Stimulated activated naive CD8-positive, alpha-beta T cell treated with anti-CD3 and anti-CD28 coated beads, Interleukin-15, amount 100 ng/mL, for 72 hours (primary cell): ENCODE measurements around the gene RMRP.

Source experiments
- ATAC-seq: fragments of 150-1000 bp; cut with Tn5 transposase; 2 replicates; pipeline ENCODE4 v1.10.0; 2021; ENCODE audit warnings: mild to moderate bottlenecking, moderate library complexity
- DNase-seq, 2 donors: peaks; one replicate each; pipeline ENCODE4 v3.0.0; 2021 to 2022
- H3K27ac Mint-ChIP-seq, 2 donors: one replicate each; pipeline ENCODE4 v1.8.0; 2022; ENCODE audit warnings: mild to moderate bottlenecking in 2 of 2, mixed read lengths in 2 of 2, moderate library complexity in 2 of 2
- H3K27me3 Mint-ChIP-seq: one replicate; pipeline ENCODE4 v1.8.0; 2022; ENCODE audit warnings: mixed read lengths
- H3K4me1 Mint-ChIP-seq: one replicate; pipeline ENCODE4 v1.8.0; 2022; ENCODE audit warnings: mild to moderate bottlenecking, mixed read lengths
- H3K4me3 Mint-ChIP-seq, 2 donors: one replicate each; pipeline ENCODE4 v1.8.0; 2022; ENCODE audit warnings: mild to moderate bottlenecking in 2 of 2, mixed read lengths in 2 of 2, moderate library complexity in 1 of 2
- H3K9me3 Mint-ChIP-seq, 2 donors: one replicate each; pipeline ENCODE4 v1.8.0; 2022; ENCODE audit warnings: mixed read lengths in 2 of 2

The RMRP gene

GRCh38 chr9:35660966-35661415, 3.2 kb upstream of the RMRP start:
- DNase-seq (no peak), ATAC-seq (no peak)
- Mint-ChIP-seq H3K9me3 (no peaks in the 10 kb centered on the region), H3K4me3 (no peak overlapping the region), H3K27me3 (no peaks in the 10 kb centered on the region), H3K27ac (no peak overlapping the region), H3K4me1 (peaks cover 94% of the 10 kb centered on the region)

- H3K4me3 Mint-ChIP-seq: peak overlapping the region; percentile 76 to 92
- peak overlapping the region in 1 of 2 donors; percentile 87 for H3K27ac Mint-ChIP-seq
- DNase-seq: no peak
Measured at GRCh38 chr9:35659340-35659739, 1.5 kb upstream of the RMRP start.

DNA sequence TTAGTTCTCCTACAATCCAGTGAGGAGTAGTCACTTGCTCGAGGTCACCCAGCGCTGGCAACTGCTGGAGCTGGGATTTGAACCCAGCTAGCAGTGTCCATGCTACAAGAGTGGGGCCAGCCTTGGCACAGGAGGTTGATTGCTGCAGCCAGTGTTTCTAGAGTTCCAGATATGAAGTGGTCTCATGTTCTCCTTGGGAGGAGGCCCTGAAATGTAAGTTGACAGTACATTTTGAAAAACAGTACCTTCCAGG, 1.1 kb upstream of the RMRP start:
- Mint-ChIP-seq H3K4me1 (peaks cover 84% of the 10 kb centered on the region), H3K27ac (peak overlapping the region; percentile 78 to 100), H3K4me3 (peak overlapping the region; percentile 76 to 92), H3K27me3 (no peaks in the 10 kb centered on the region), H3K9me3 (no peaks in the 10 kb centered on the region)
- ATAC-seq: peak; percentile 5
- no peak for DNase-seq

More at GRCh38 chr9:35659340-35659739, 1.5 kb upstream of the RMRP start:
- Mint-ChIP-seq H3K4me1 (peaks cover 84% of the 10 kb centered on the region), H3K9me3 (no peaks in the 10 kb centered on the region), H3K27me3 (no peaks in the 10 kb centered on the region)
- ATAC-seq: no peak

GRCh38 chr9:35658137-35658967, 533 bp upstream of the RMRP start, which contains the start of gene CCDC107:
Gene CCDC107, plus strand, starts transcription at chr9:35658292. Its CDS starts 88 bp downstream, at chr9:35658380.
- H3K4me3 Mint-ChIP-seq: peak within 1 kb of the TSS; percentile 76 to 92
- ATAC-seq (peak; percentile 65), DNase-seq (peak; percentile 84 to 86)
- peak within 1 kb of the TSS; percentile 98 to 100 for H3K27ac Mint-ChIP-seq
- H3K27me3 Mint-ChIP-seq: no peaks in the 10 kb centered on the region
- H3K4me1 Mint-ChIP-seq: peaks cover 80% of the 10 kb centered on the region
- H3K9me3 Mint-ChIP-seq: no peaks in the 10 kb centered on the region

DNA sequence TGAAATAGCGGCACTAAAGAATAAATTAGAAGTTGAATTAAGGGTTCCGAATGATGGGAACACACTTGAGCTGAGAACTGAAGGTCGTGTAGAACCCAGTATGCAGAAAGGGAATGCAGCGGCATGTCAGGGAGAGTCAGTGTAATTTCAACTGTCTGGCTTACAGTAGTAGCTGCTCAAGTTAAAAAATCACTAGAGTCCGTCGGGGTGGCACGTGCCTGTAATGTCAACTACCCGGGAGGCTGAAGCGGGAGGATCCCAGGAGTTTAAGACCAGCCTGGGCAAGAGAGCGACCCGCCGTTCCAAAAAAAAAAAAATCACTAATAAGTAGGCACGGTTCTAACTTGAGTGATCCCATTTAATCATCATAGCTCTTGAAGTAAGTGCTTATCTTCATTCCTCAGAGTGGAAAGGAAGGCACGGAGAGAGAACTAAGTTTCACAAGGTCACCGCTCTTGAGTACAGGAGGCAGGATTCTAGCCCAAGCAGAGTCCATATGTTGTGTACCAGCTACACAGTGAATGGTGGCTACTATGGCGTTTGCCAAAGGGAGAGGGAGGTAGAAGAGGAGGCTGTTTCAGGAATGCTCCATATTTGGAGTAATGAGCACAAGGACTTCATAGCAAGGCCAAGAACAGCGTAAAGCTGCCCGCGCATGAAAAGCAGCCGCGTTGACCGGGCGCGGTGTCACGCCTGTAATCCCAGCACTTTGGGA, 831 bp downstream of the RMRP start:
- H3K4me3 Mint-ChIP-seq: peak overlapping the region; percentile 76 to 92
- H3K4me1 Mint-ChIP-seq: peaks cover 69% of the 10 kb centered on the region
- peak overlapping the region; percentile 98 to 100 for H3K27ac Mint-ChIP-seq
- DNase-seq: no peak
- H3K9me3 Mint-ChIP-seq: no peaks in the 10 kb centered on the region
- ATAC-seq: no peak
- no peaks in the 10 kb centered on the region for H3K27me3 Mint-ChIP-seq

DNA sequence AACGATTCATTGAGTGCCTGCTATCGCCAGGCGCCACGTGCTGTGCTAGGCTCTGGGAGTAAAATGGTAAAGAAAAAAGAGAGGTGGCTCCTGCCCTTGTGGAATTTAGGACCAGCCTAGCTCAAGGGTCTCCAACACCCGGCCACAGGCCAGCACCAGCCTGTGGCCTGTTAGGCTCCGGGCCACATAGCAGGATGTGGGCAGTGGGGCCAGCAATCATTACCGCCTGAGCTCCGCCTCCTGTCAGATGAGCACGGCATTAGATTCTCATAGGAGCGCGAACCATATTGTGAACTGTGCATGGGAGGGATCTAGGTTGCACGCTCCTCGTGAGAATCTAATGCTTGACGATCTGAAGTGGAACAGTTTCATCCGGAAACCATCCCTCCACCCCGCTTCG, 1.5 kb downstream of the RMRP start:
- Mint-ChIP-seq H3K4me1 (peaks cover 70% of the 10 kb centered on the region), H3K9me3 (no peaks in the 10 kb centered on the region), H3K4me3 (no peak overlapping the region), H3K27ac (no peak overlapping the region), H3K27me3 (no peaks in the 10 kb centered on the region)
- ATAC-seq (no peak), DNase-seq (no peak)

DNA sequence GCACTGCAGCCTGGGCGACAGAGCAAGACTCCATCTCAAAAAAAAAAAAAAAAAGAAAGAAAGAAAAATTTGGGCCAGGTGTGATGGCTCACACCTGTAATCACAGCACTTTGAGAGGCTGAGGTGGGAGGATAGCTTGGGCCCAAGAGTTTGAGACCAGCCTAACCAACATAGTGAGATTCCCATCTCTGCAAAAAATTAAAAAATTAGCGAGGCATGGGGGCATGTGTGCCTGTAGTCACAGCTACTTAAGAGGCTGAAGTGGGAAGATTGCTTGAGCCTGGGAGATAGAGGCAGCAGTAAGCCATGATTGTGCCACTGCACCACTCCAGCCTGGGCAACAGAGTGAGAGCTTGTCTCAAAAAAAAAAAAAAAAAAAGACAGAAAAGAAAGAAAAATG, 4.2 kb downstream of the RMRP start:
- no peak for DNase-seq
- no peak for ATAC-seq

GRCh38 chr9:35652829-35653209, 5.0 kb downstream of the RMRP start:
- DNase-seq (no peak), ATAC-seq (no peak)
- no peak overlapping the region for H3K4me3 Mint-ChIP-seq
- peaks cover 65% of the 10 kb centered on the region for H3K4me1 Mint-ChIP-seq
- H3K27me3 Mint-ChIP-seq: no peaks in the 10 kb centered on the region
- no peak overlapping the region for H3K27ac Mint-ChIP-seq
- no peaks in the 10 kb centered on the region for H3K9me3 Mint-ChIP-seq

More for the DNA sequence above, 4.2 kb downstream of the RMRP start:
- Mint-ChIP-seq H3K27me3 (no peaks in the 10 kb centered on the region), H3K4me3 (no peak overlapping the region), H3K27ac (peak overlapping the region in 1 of 2 donors; percentile 80), H3K9me3 (no peaks in the 10 kb centered on the region), H3K4me1 (peaks cover 61% of the 10 kb centered on the region)

DNA sequence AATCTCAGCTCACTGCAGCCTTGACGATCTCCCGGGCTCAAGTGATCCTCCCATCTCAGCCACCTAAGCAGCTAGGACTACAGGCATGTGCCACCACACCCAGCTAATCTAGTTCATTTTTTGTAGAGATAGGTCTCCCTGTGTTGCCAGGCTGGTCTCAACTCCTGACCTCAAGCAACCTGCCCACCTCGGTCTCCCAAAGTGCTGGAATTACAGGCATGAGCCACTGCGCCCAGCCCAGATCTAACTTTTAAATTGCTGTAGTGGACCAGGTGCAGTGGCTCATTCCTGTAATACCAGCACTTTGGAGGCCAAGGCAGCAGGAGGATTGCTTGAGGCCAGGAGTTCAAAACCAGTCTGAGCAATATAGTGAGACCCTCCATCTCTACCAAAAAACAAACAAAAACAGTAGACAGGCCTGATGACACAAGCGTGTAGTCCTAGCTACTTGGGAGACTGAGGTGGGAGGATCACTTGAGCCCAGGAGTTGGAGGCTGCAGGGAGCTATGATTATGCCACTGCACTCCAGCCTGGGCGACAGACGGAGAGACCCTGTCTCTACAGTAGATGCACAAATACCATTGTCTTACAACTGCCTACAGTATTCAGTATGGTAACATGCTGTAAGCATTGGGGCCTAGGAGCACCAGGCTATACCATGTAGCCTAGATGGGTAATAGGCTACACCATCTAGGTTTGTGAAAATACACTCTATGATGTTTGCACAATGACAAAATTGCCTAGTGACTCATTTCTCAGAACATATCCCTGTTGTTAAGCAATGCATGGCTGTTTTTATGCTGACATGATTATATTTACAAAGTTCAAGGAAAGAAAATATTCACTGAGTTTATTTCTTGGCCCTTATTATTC, 5.6 kb downstream of the RMRP start:
- Mint-ChIP-seq H3K9me3 (no peaks in the 10 kb centered on the region), H3K4me1 (peaks cover 65% of the 10 kb centered on the region), H3K4me3 (peak overlapping the region; percentile 17 to 45), H3K27me3 (no peaks in the 10 kb centered on the region), H3K27ac (peak overlapping the region in 1 of 2 donors; percentile 42)
- DNase-seq: no peak
- ATAC-seq: no peak

DNA sequence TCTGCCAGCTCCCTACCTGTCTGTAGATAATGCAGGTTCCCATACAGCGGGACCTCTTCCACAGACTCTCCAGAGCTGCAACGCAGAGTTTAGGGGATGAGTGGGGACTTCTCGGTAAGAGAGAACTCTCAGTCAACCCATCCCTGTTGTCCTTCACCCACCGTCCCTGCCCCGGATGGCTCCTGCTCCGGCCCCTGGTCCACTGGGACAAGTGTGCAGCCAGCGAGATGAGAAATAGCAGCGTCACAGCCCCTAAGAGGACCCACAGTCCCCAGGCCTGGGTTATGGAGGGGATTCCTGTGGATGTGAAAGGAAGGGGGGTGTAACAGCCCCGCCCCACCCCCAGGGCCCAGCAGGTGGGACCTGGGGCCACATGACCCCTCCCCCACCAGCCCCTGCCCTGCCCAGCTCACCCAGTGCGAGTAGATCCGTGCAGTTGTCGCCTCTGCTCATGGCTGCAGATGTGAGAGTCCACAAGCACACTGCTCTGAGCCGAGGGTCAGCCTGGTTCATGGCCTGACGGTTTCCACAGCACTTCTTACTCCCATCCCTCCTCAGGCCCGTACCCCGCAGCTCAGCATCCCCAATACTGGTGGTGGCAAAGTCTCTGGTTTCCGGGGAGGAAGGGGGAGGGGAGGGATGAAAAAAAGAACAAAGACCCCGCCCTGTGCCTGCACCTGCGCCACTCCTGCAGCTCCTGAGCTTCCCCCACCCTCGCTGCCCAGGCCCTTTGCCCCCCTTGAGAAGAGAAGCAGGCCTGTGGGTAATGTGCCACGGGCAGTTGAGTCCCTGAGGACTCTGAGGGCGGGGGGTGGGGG, 7.3 kb downstream of the RMRP start, which contains the start of gene SIT1:
SIT1 (minus strand) TSS at position 591 of the 818 bp plus-strand sequence; CDS start at position 513, 78 bp downstream.
- peak in 1 of 2 donors; percentile 42 for DNase-seq
- Mint-ChIP-seq H3K9me3 (no peaks in the 10 kb centered on the region), H3K4me3 (peak within 1 kb of the TSS; percentile 89 to 93), H3K4me1 (peaks cover 62% of the 10 kb centered on the region), H3K27me3 (no peaks in the 10 kb centered on the region), H3K27ac (peak within 1 kb of the TSS; percentile 95 to 96)
- ATAC-seq: peak; percentile 23

- Mint-ChIP-seq H3K27me3 (no peaks in the 10 kb centered on the region), H3K27ac (peak overlapping the region; percentile 95 to 96), H3K9me3 (no peaks in the 10 kb centered on the region), H3K4me3 (peak overlapping the region; percentile 89 to 93), H3K4me1 (peaks cover 69% of the 10 kb centered on the region)
- ATAC-seq (peak; percentile 12), DNase-seq (peak; percentile 38 to 44)
Measured at GRCh38 chr9:35649431-35650340, 8.1 kb downstream of the RMRP start.

DNA sequence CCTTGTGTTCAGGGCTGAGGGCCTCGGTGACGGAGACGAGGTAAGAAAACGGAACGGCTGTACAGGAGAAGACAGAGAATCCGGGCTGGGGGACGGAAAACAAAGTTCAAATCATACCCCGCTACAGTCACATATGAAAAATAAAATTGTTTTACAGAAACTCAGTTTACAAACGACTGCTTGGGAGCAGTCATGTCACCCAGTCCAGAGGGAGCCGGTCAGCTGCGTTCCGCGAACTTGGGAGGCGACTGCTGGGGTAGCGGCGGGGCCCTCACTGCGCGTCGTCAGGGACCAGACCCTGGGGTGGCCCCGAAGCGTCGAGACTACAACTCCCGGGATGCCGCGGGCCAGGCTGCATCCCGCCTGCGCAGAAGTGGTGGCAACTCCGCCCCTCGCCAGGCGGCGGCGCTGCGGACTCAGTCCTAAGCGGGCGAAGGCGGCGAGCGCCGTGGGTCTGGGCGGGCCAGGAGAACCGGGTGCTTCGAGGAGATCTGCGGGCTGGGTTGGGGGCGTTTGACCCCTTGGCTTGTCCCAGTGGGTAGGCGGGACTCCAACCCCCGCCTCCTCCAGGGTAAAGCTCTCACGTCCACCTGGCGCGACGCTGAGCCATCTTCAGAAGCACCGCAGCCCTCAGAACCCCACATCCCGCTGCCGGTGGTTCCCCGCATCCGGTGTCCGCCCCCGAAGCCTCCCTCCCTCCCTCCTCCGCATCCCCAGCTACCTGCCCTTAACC, 11.1 kb downstream of the RMRP start:
- H3K27ac Mint-ChIP-seq: peak overlapping the region; percentile 84 to 96
- H3K4me1 Mint-ChIP-seq: peaks cover 70% of the 10 kb centered on the region
- no peaks in the 10 kb centered on the region for H3K27me3 Mint-ChIP-seq
- peak; percentile 91 to 93 for DNase-seq
- ATAC-seq: peak; percentile 92
- H3K4me3 Mint-ChIP-seq: peak overlapping the region; percentile 91 to 100
- no peaks in the 10 kb centered on the region for H3K9me3 Mint-ChIP-seq

GRCh38 chr9:35646153-35646532, 11.7 kb downstream of the RMRP start:
- DNase-seq (no peak), ATAC-seq (no peak)
- Mint-ChIP-seq H3K9me3 (peaks cover 0 to 1% of the 10 kb centered on the region in 2 donors), H3K27me3 (no peaks in the 10 kb centered on the region), H3K27ac (peak overlapping the region; percentile 84 to 96), H3K4me3 (peak overlapping the region; percentile 91 to 100), H3K4me1 (peaks cover 70% of the 10 kb centered on the region)
